CD4-positive, alpha-beta T cell treated with Interleukin-12 subunit alpha and Interleukin-12 subunit beta, for 1 hour (primary cell): ENCODE data around the gene PRXL2B.
"Not testable (repeated sequence)": the region's sequence is repeated elsewhere in the genome, so short reads cannot be mapped to it uniquely, and the experiment has no call there.

Source experiments
- DNase-seq: peaks from one replicate; pipeline ENCODE4 v3.0.0-alpha.2; 2020

The PRXL2B gene

DNA sequence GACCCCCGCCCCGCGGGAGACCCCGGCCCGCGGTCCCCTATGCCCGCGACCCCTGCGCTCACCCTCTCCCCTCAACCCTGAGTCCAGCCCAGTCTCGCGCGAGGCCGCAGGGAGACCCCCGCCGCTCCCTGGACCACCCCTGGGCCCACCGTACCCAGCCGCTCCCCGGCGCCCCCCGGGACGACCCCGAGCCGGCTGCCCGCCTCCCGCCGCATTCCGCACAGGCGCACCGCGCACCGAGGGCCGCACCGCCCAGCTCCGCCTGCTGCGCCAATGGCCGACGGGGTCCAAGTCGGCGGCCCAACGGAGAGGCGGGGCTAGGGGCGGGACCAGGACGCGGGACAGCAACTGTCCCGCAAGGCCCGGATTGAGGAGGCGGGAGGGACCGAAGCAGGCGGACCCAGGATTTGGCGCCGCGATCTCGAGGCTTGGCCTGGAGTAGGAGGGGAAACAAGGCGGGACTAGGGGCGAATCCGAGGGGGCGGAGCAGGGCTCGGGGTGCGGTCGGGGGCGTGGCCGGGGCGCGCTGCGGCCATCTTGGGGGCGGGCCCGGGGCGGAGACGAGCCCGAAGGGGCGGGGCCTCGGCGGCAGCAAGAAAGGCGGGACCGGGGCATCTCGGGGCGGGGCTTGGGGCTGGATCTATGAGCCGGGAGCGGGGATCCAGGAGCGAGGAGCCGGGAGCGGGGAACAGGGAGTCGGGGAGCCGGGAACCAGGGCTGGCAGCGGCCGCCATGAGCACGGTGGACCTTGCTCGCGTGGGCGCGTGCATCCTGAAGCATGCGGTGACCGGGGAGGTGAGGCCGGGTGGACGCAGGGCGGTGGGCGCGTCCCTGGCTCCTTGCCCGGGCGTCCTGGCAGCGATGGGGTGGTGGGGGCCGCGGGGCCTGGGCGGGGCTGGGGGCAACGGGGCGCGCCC is at the start of gene PRXL2B:
PRXL2B (plus strand) TSS at position 624 of the 917 bp plus-strand sequence; CDS start at position 733, 109 bp downstream.
- DNase-seq: peak; percentile 97

- no peak for DNase-seq
Observed at GRCh38 chr1:2537784-2538115, 48.8 kb upstream of the PRXL2B start.

- DNase-seq: no peak
Observed at GRCh38 chr1:2538376-2538775, 48.2 kb upstream of the PRXL2B start.

DNA sequence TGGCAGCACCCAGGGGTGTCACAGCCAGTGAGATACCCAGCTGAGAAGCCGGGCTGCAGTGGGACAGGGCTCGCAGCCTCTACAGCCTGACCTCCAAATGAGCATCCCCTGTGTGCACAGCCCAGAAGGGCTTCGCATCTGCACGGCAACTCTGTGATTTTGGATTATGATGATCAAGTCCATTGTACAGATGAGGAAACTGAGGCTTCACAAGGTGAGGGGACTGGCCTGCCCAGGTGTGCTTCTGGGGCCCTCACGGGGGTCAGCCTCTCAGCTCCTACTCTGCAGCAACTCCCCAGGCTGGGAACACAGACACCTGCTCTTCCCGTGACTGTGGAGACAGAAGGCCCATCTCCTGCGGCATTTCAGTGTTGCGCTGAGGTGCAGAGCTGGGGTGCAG is 47.7 kb upstream of the PRXL2B start:
- DNase-seq: no peak

- DNase-seq: peak; percentile 39
Observed at GRCh38 chr1:2539312-2539907, 47.2 kb upstream of the PRXL2B start.

- DNase-seq: peak; percentile 14
Observed at GRCh38 chr1:2540816-2541492, 45.6 kb upstream of the PRXL2B start.

DNA sequence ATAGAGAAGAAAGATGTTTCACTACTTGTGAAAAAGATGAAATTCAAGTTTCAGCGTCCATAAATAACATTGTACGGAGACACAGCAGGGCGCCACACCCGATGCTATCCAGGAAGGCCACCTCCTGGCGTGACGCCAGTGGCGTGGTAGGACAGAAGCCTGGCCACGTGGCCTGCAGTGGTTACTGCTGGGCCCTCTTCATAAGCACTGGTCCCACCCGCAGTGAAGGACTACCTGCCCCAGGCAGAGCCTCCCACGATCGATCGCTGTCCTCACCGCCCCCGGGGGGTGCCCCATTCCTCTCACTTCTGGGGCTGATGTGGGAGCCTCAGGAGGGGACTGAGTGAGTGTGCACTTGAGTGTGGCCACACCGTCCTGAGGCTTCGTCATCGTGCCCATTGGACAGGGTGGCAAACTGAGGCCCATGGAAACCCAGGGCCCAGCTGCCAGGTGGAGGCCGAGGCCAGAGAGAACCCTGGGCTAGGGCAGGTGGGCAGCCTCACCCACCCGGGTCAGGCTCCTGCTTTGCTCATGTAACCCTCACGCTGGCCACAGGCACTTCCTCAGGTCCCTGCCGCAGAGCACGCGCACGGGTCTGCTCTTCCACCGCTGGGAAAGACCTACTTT is 44.8 kb upstream of the PRXL2B start:
- DNase-seq: no peak

DNA sequence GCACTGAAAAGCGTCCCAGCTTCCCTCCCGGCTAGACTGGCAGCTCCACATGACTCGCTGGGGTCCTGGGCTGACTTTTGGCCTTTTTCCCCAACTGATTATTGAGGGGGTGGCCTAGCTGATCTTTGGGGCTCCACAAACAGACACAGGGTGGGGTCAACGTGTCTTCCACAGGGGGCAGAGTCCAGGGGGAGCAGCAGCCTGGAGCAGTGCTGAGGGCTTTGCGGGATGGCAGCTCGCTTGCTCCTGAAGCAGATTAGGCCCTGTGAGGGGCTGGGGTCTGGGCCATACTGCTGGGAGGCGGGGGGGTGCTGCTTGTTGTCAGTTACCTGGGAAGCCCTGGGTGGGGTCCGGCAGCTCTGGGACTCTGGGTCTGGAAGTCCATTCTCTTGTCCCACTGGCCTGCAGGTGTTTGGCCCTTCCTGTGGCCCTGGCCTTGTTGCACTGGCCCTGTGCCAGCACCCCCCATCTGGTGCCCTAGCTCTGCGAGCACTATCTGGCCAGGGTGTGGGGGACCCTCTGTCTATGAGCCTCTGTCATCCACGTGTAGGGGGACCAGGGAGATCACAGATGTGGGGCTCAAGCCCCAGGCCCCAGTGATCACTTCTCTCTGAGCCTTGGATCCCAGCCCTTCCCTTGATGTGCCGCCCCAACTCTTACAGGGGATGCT is 44.2 kb upstream of the PRXL2B start:
- no peak for DNase-seq

- peak; percentile 53 for DNase-seq
Observed at GRCh38 chr1:2543543-2544092, 43.0 kb upstream of the PRXL2B start.

GRCh38 chr1:2544093-2544874 is 42.3 kb upstream of the PRXL2B start:
- DNase-seq: no peak

GRCh38 chr1:2544875-2545640 is 41.5 kb upstream of the PRXL2B start:
- no peak for DNase-seq

GRCh38 chr1:2545754-2546514 is 40.6 kb upstream of the PRXL2B start:
- peak; percentile 95 for DNase-seq

GRCh38 chr1:2546515-2547209 is 39.9 kb upstream of the PRXL2B start:
- peak; percentile 90 for DNase-seq

GRCh38 chr1:2547210-2548067 is 39.1 kb upstream of the PRXL2B start:
- DNase-seq: peak; percentile 57

DNA sequence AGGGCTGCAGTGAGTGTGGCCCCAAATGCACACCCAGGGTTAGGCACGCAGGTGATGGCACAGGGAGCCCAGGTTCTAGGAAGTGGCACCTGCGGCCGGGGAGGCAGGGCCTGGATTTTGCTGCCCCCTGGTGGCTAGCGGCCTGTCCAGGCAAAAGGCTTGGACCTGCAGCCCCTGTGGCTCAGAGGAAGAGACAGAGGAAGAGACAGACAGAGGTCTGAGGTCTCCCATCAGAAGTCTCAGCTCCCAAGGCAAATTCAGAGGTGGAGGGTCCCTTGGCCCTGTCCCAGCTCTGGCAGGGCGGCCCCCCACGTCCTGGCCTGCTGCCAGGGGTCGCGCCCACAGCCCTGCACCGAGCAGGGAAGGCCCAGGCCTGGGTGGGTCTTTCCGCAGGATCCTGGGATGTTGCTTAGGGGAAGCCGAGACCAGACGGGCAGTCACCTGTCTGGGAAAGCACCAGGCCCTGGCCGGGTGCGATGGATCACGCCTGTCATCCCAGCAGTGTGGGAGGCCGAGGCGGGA is 38.4 kb upstream of the PRXL2B start:
- DNase-seq: peak; percentile 88

- not testable (repeated sequence) for DNase-seq
Observed at GRCh38 chr1:2549367-2550029, 37.1 kb upstream of the PRXL2B start.

DNA sequence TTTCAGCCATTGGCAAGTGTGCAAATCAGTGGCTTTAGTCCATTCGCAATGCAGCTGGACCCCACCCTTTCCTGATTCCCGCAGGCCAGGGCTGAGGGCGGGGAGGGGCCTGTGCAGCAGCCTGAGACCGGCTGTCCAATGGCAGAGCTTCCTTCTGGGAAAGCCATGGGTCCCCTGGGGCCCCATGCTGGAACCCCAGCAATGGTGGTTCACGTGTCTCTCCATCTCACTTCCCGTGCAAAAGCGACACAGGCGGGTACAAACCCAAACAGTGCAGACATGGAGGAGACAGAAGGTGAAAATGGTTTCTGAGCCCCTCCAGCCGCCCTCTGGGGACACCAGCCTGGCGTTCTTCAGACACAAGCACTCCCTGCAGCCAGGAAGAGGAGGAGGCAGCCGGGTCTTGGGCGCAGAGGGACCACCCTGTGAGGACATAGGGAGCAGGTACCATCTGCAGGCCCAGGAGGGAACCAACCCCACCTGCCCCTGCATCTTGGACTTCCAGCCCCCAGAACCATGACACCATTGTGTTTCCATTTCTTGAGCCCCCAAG is 36.2 kb upstream of the PRXL2B start:
- not testable (repeated sequence) for DNase-seq
